Neural progenitor cell (in vitro differentiated cells): Measurements from ENCODE around the gene NDUFA6. TPM values are rescaled to one million over a fixed set of nuclear protein-coding genes. Genes with fewer than 3 reads are reported as not detected.

Experiments
- DNase-seq: peaks from one replicate; pipeline ENCODE4 v3.0.0-alpha.2; 2016; ENCODE audit warnings: low spot score
- H2AFZ ChIP-seq: fragments of 200-600 bp; sonication (generic); replicated peaks from 2 replicates; pipeline ENCODE4 v1.6.1; 2016; ENCODE audit warnings: antibody characterized with exemption
- H3F3A ChIP-seq: fragments of 200-600 bp; sonication (generic); 2 replicates; pipeline ENCODE4 v1.6.1; 2016; ENCODE audit warnings: antibody characterized with exemption, low read depth
- H3K27ac ChIP-seq: fragments of 200-600 bp; sonication (generic); 2 replicates; pipeline ENCODE4 v1.5.1; 2016; ENCODE audit warnings: mild to moderate bottlenecking
- H3K27me3 ChIP-seq: fragments of 200-600 bp; sonication (generic); 2 replicates; pipeline ENCODE4 v1.6.1; 2016; ENCODE audit warnings: mild to moderate bottlenecking, moderate library complexity
- H3K36me3 ChIP-seq: fragments of 200-600 bp; sonication (generic); 2 replicates; pipeline ENCODE4 v1.5.1; 2016
- H3K4me1 ChIP-seq: fragments of 200-600 bp; sonication (generic); 2 replicates; pipeline ENCODE4 v1.6.1; 2016; ENCODE audit warnings: mixed run types
- H3K4me2 ChIP-seq: fragments of 200-600 bp; sonication (generic); 2 replicates; pipeline ENCODE4 v1.6.1; 2016
- H3K4me3 ChIP-seq: fragments of 200-600 bp; sonication (generic); 2 replicates; pipeline ENCODE4 v1.5.1; 2016
- H3K79me2 ChIP-seq: fragments of 200-600 bp; sonication (generic); 2 replicates; pipeline ENCODE4 v1.6.1; 2016; ENCODE audit warnings: low read depth
- H3K9ac ChIP-seq: fragments of 200-600 bp; sonication (generic); 2 replicates; pipeline ENCODE4 v1.6.1; 2016
- H3K9me3 ChIP-seq: fragments of 200-600 bp; sonication (generic); 2 replicates; pipeline ENCODE4 v1.5.1; 2016; ENCODE audit warnings: low read depth
- H4K20me1 ChIP-seq: fragments of 200-600 bp; sonication (generic); 2 replicates; pipeline ENCODE4 v1.6.1; 2016; ENCODE audit warnings: low read depth
- H3K27ac Mint-ChIP-seq: 3 replicates; pipeline ENCODE4 v1.8.0; 2021; ENCODE audit warnings: mixed read lengths
- H3K27me3 Mint-ChIP-seq: 2 replicates; pipeline ENCODE4 v1.8.0; 2022; ENCODE audit warnings: low read depth, mild to moderate bottlenecking, inconsistent platforms, moderate library complexity, mixed read lengths; ENCODE audit not compliant: insufficient read depth
- H3K36me3 Mint-ChIP-seq: 3 replicates; pipeline ENCODE4 v1.8.0; 2021; ENCODE audit warnings: mixed read lengths
- H3K4me1 Mint-ChIP-seq: 3 replicates; pipeline ENCODE4 v1.8.0; 2021; ENCODE audit warnings: mixed read lengths
- H3K4me3 Mint-ChIP-seq: 3 replicates; pipeline ENCODE4 v1.8.0; 2021; ENCODE audit warnings: mild to moderate bottlenecking, moderate library complexity, mixed read lengths
- H3K9me3 Mint-ChIP-seq: 3 replicates; pipeline ENCODE4 v1.8.0; 2020; ENCODE audit warnings: mixed read lengths
- EZH2 ChIP-seq: fragments of 200-600 bp; sonication (generic); IDR thresholded peaks from 2 replicates; pipeline ENCODE4 v1.6.1; 2017; ENCODE audit warnings: antibody characterized with exemption, mild to moderate bottlenecking, moderate library complexity
- EZH2phosphoT487 ChIP-seq: fragments of 200-600 bp; sonication (generic); IDR thresholded peaks from 2 replicates; pipeline ENCODE4 v1.6.1; 2017; ENCODE audit warnings: antibody characterized with exemption
- total RNA-seq: library from RNA; depleted of rRNA; stranded (reverse); fragments of >200 nt; gene quantifications from 2 replicates; pipeline ENCODE4 v1.2.3, GENCODE V29; 2015; ENCODE audit warnings: low replicate concordance
- TF ChIP-seq, protein P1 (sequence below): fragments of 200-600 bp; sonication (generic); IDR thresholded peaks from 2 replicates; pipeline ENCODE4 v1.5.1; 2017; ENCODE audit warnings: antibody characterized with exemption, mild to moderate bottlenecking

The NDUFA6 gene
- total RNA-seq, 1 donor from 2014 or later: 132 TPM

DNA sequence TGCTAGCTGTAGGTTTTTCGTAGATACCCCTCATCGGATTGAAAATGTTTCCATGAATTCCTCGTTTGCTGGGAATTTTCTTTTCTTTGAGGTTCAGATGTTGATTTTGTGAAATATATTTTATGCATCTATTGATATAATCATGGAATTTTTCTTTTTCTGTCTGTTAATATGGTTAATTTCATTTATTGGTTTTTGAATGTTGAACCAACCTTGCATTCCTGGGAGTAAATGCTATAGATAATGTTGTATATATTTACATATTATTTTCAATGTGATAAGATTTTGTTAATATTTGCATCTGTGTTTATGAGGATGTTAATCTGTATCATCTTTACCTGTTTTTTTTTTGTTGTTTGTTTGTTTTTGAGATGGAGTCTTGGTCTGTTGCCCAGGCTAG lies 10.6 kb upstream of the NDUFA6 start:
- Histone ChIP-seq H3K4me3 (no peak overlapping the region), H3F3A (no peaks in the 10 kb centered on the region), H3K27ac (no peak overlapping the region), H3K79me2 (no peaks in the 10 kb centered on the region), H3K9ac (no peak overlapping the region), H3K4me2 (no peak overlapping the region), H3K27me3 (no peaks in the 10 kb centered on the region), H3K4me1 (no peaks in the 10 kb centered on the region), H4K20me1 (no peaks in the 10 kb centered on the region), H3K36me3 (no peaks in the 10 kb centered on the region), H2AFZ (no peak overlapping the region), H3K9me3 (no peaks in the 10 kb centered on the region)
- no peak overlapping the region for H3K27ac Mint-ChIP-seq
- no peak overlapping the region for H3K4me3 Mint-ChIP-seq
- peaks cover 34% of the 10 kb centered on the region for H3K36me3 Mint-ChIP-seq
- no peaks in the 10 kb centered on the region for H3K4me1 Mint-ChIP-seq
- no peaks in the 10 kb centered on the region for H3K27me3 Mint-ChIP-seq
- TF ChIP-seq EZH2 (no peak), EZH2phosphoT487 (no peak)
- TF ChIP-seq, protein P1, sequence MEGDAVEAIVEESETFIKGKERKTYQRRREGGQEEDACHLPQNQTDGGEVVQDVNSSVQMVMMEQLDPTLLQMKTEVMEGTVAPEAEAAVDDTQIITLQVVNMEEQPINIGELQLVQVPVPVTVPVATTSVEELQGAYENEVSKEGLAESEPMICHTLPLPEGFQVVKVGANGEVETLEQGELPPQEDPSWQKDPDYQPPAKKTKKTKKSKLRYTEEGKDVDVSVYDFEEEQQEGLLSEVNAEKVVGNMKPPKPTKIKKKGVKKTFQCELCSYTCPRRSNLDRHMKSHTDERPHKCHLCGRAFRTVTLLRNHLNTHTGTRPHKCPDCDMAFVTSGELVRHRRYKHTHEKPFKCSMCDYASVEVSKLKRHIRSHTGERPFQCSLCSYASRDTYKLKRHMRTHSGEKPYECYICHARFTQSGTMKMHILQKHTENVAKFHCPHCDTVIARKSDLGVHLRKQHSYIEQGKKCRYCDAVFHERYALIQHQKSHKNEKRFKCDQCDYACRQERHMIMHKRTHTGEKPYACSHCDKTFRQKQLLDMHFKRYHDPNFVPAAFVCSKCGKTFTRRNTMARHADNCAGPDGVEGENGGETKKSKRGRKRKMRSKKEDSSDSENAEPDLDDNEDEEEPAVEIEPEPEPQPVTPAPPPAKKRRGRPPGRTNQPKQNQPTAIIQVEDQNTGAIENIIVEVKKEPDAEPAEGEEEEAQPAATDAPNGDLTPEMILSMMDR: no peak
- DNase-seq: no peak
- peaks cover 48% of the 10 kb centered on the region for H3K9me3 Mint-ChIP-seq

DNA sequence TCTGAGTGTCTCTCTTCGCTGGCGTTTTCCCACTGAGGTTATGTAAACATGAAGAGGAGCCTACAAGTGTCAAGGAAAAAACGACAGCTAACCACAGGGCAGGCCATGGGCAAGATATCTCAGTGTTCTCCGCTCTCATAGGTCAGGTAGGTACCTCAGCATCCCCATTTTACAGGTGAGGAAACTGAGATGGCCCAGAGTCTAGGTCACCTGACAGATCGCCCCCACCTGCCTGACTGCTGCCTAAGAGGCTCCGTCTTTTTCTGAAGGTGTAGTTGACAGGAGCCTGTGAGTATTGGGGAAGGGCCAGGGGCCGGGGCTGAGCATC lies 847 bp upstream of the NDUFA6 start:
- TF ChIP-seq, protein P1: no peak
- H3K27me3 Mint-ChIP-seq: no peaks in the 10 kb centered on the region
- H3K79me2 ChIP-seq: peaks cover 31% of the 10 kb centered on the region
- H3F3A ChIP-seq: peaks cover 15% of the 10 kb centered on the region
- H3K27ac ChIP-seq: no peak overlapping the region
- peak overlapping the region; percentile 86 for H3K4me2 ChIP-seq
- H3K27me3 ChIP-seq: peaks cover 3% of the 10 kb centered on the region
- H3K36me3 Mint-ChIP-seq: peaks cover 37% of the 10 kb centered on the region
- peak overlapping the region; percentile 62 for H3K4me3 ChIP-seq
- peaks cover 4% of the 10 kb centered on the region for H3K36me3 ChIP-seq
- H3K9ac ChIP-seq: no peak overlapping the region
- no peaks in the 10 kb centered on the region for H3K4me1 ChIP-seq
- H2AFZ ChIP-seq: peak overlapping the region; percentile 96
- H3K4me3 Mint-ChIP-seq: peak overlapping the region; percentile 97
- H3K27ac Mint-ChIP-seq: peak overlapping the region; percentile 63
- no peaks in the 10 kb centered on the region for H3K9me3 ChIP-seq
- no peaks in the 10 kb centered on the region for H4K20me1 ChIP-seq
- peaks cover 12% of the 10 kb centered on the region for H3K4me1 Mint-ChIP-seq
- DNase-seq: no peak
- peaks cover 18% of the 10 kb centered on the region for H3K9me3 Mint-ChIP-seq

DNA sequence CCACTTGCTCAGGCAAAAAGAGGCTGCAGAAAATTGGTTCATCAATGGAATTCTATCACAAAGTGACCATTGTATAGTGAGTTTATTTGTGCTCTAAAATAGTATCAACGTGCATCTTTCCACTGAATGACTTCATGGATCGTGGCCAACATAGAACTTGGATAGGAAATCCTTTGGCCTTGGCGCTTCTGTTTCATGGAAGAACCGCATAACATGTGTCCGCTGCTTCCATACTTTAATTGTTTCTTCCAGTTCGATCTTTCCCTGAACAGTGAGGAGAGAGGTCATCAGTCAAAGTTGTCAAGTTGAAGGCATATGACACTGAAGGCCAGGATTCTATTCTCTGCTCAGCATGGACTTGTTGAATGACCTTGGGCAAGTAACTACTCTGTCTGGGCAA lies 4.5 kb downstream of the NDUFA6 start:
- Mint-ChIP-seq H3K27ac (no peak overlapping the region), H3K4me3 (no peak overlapping the region), H3K27me3 (no peaks in the 10 kb centered on the region), H3K36me3 (peaks cover 56% of the 10 kb centered on the region), H3K4me1 (peaks cover 7% of the 10 kb centered on the region), H3K9me3 (peaks cover 16% of the 10 kb centered on the region)
- Histone ChIP-seq H3K36me3 (peaks cover 4% of the 10 kb centered on the region), H3K4me3 (no peak overlapping the region), H3K4me2 (no peak overlapping the region), H3F3A (peaks cover 20% of the 10 kb centered on the region), H3K9ac (no peak overlapping the region), H3K9me3 (no peaks in the 10 kb centered on the region), H3K27me3 (no peaks in the 10 kb centered on the region), H3K4me1 (no peaks in the 10 kb centered on the region), H3K79me2 (peaks cover 40% of the 10 kb centered on the region), H2AFZ (no peak overlapping the region), H4K20me1 (peaks cover 5% of the 10 kb centered on the region), H3K27ac (no peak overlapping the region)
- no peak for DNase-seq
- TF ChIP-seq EZH2phosphoT487 (no peak), EZH2 (no peak)
- TF ChIP-seq, protein P1: no peak

GRCh38 chr22:42084874-42085273 lies 5.7 kb downstream of the NDUFA6 start:
- peaks cover 11% of the 10 kb centered on the region for H3K4me1 Mint-ChIP-seq
- no peak overlapping the region for H3K27ac ChIP-seq
- H3K4me2 ChIP-seq: no peak overlapping the region
- peaks cover 53% of the 10 kb centered on the region for H3K36me3 Mint-ChIP-seq
- peaks cover 13% of the 10 kb centered on the region for H3F3A ChIP-seq
- no peaks in the 10 kb centered on the region for H3K27me3 ChIP-seq
- H3K4me3 Mint-ChIP-seq: no peak overlapping the region
- H3K27me3 Mint-ChIP-seq: peaks cover 3% of the 10 kb centered on the region
- TF ChIP-seq EZH2 (no peak), EZH2phosphoT487 (no peak)
- TF ChIP-seq, protein P1: no peak
- peaks cover 5% of the 10 kb centered on the region for H4K20me1 ChIP-seq
- H3K79me2 ChIP-seq: peaks cover 50% of the 10 kb centered on the region
- H2AFZ ChIP-seq: no peak overlapping the region
- H3K9me3 Mint-ChIP-seq: peaks cover 13% of the 10 kb centered on the region
- no peaks in the 10 kb centered on the region for H3K9me3 ChIP-seq
- no peak overlapping the region for H3K4me3 ChIP-seq
- H3K4me1 ChIP-seq: no peaks in the 10 kb centered on the region
- H3K9ac ChIP-seq: no peak overlapping the region
- peaks cover 4% of the 10 kb centered on the region for H3K36me3 ChIP-seq
- DNase-seq: no peak
- no peak overlapping the region for H3K27ac Mint-ChIP-seq
